HFF-Myc (cell line): ENCODE measurements around the gene MAPKAP1.

Experiments used
- DNase-seq: peaks from one replicate; pipeline ENCODE4 v3.0.0-alpha.2; 2011; ENCODE audit warnings: low read depth; ENCODE audit errors: extremely low read depth
- H3K4me3 ChIP-seq: replicated peaks from 2 replicates; pipeline ENCODE4 v1.5.1; 2011; ENCODE audit warnings: low read depth, mild to moderate bottlenecking, control low read depth, low read length
- TF ChIP-seq, protein P1 (sequence below): IDR thresholded peaks from 2 replicates; pipeline ENCODE4 v1.5.1; 2012; ENCODE audit warnings: mild to moderate bottlenecking, low read depth, low read length, control low read depth; ENCODE audit errors: missing control alignments

The MAPKAP1 gene

DNA sequence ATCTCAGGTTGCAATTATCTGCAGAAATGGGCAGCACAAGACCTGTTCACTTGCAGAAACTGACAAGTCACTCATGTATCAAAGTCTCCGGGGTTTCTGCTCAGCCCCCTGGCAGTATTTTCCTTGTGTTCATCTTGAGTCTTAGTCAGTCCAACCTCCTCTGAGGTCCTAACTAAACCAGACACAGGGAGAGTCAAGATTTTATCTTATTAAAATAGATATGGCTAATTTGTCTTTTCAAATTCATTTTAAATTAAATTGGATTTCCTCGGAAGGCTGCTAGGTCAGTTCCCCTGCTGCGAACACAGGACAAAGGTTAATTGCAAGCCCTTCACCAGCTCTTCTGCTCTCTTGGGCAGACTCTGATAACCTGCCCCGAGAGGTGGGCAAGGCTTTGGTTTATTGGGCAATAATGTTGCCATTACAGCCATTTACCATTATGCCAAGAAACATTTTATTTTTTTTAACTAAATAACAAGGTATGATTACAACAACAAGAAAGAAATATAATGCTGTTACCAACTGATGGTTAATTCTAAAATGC, 103.5 kb downstream of the MAPKAP1 start:
- H3K4me3 ChIP-seq, result no peak overlapping the region
- no peak for DNase-seq
- TF ChIP-seq, protein P1, sequence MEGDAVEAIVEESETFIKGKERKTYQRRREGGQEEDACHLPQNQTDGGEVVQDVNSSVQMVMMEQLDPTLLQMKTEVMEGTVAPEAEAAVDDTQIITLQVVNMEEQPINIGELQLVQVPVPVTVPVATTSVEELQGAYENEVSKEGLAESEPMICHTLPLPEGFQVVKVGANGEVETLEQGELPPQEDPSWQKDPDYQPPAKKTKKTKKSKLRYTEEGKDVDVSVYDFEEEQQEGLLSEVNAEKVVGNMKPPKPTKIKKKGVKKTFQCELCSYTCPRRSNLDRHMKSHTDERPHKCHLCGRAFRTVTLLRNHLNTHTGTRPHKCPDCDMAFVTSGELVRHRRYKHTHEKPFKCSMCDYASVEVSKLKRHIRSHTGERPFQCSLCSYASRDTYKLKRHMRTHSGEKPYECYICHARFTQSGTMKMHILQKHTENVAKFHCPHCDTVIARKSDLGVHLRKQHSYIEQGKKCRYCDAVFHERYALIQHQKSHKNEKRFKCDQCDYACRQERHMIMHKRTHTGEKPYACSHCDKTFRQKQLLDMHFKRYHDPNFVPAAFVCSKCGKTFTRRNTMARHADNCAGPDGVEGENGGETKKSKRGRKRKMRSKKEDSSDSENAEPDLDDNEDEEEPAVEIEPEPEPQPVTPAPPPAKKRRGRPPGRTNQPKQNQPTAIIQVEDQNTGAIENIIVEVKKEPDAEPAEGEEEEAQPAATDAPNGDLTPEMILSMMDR, result no peak

DNA sequence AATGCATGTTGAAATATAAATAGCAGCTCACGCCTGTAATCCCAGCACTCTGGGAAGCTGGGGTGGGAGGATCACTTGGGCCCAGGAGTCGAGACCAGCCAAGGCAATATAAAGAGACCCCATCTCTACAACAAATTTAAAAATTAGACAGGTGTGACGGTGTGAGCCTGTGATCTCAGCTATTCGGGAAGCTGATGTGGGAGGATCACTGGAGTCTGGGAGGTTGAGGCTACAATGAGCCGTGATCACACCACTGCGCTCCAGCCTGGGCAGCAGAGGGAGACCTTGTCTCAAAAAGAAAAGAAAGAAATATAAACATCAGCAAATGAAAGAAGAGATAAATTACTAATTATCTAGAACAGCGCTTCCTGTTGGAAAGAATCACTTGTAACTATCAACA, 105.0 kb downstream of the MAPKAP1 start:
- no peak overlapping the region for H3K4me3 ChIP-seq
- TF ChIP-seq, protein P1, result peak; percentile 13
- no peak for DNase-seq

DNA sequence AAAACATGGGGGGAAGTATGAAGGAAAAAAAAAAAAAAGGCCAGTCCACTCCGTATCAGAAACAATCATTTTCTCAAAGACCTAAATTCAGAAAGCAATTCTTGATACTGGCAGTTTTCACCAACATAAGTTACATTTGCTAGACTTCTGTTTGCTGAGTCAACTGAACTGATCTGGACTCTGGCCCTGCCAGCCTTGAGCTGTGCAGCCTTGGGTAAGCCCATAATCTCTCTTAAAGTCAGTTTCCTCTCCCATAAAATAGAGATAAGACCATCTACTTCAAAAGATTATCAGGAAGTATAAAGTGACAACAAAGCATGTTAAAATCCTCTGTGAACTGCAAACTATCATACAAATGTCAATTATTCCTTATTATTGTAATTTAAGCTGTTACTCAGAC, 106.8 kb downstream of the MAPKAP1 start:
- H3K4me3 ChIP-seq, result no peak overlapping the region
- TF ChIP-seq, protein P1, result no peak
- no peak for DNase-seq

DNA sequence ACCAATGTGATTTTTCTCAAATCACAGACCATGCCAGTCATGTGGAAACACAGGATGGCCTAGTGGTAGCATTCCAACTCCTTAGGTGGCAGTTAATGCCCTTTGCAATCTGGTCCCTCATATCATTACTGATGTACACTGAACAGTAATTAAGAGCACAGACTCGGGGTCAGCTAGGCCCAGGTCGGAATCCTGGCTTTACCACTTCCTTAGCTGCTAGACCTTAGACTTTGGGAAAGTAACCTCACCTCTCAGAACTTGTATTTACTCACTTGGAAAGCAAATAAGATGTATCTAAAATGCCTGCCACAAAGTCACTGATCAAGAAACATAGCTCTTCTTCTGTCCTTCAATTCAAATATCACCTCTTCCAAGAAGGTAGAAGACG, 112.8 kb downstream of the MAPKAP1 start:
- no peak overlapping the region for H3K4me3 ChIP-seq
- TF ChIP-seq, protein P1, result no peak
- DNase-seq, result no peak

DNA sequence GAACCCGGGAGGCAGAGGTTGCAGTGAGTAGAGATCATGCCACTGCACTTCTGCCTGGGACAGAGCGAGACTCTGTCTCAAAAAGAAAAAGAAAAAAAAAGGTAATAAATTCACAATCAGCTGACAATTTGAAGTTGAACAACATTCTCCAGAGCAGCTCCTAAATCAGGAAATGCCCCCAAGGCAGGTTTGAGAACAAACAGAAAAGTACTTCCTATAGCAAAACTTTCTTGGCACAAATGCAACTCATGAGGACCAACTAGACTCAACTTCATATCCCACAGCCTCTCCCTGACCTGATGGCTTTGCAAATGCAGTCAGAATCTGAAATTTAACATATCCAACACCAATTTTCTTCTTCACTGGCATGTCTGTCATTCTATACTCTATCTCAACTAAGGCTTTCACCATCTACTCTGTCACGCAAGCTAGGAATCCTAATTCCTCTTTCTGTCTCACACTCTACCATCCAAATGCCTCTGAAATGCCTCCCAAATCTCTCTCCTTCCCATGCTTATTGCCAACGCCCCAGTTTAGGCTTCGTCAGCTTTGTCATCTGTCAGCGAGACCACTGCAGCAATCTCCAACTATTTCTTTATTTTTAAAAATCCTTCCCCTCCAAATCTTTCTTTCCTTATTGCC, 113.3 kb downstream of the MAPKAP1 start:
- TF ChIP-seq, protein P1, result no peak
- no peak for DNase-seq
- H3K4me3 ChIP-seq, result no peak overlapping the region

DNA sequence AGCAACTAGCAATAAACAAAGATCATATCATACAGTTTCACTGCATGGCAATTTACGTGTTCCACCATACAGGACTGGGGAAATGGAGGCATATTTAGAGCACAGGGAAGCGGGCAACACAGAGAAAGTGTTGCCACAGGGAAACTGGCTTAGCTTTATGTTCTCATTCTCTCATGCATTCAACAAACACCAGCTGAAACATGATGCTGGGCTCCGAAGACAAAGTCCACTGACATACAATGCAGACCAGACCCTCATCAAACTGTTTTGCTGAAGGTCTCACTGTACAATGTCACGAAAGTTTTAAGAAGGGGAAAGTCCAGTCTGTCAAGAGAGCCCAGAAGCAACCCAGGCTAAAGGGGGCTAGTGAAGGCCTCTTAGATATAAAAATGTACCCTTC, 115.1 kb downstream of the MAPKAP1 start:
- TF ChIP-seq, protein P1, result no peak
- no peak for DNase-seq

DNA sequence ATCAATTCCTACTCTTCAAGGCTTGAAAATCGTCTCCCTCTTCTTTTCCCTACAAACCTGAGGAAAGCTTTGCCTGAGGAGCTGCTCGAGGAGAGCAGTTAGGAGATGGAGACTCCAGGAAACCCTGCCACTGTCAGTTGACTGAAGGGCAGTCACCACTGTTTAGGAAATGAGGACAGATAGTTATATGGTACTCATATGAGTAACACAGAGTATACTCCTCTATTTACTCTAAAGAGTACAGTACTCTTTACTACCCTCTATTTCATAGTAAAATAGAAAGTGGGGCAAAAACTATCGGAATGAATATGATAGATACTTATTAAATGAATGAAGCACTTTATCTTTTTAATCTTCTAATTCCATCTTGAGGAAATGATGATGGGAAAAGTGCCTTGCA, 115.8 kb downstream of the MAPKAP1 start:
- H3K4me3 ChIP-seq, result no peak overlapping the region
- DNase-seq, result no peak
- TF ChIP-seq, protein P1, result no peak

More for the DNA sequence above, 115.1 kb downstream of the MAPKAP1 start:
- H3K4me3 ChIP-seq, result no peak overlapping the region
